Hepatocyte (in vitro differentiated cells): Measurements from ENCODE around the gene AP2M1.

ENCODE experiments used
- CTCF ChIP-seq: fragments of 200-600 bp; sonication (generic); IDR thresholded peaks from 2 replicates; pipeline ENCODE4 v1.5.1; 2016; ENCODE audit warnings: antibody characterized with exemption, mild to moderate bottlenecking; ENCODE audit not compliant: poor library complexity
- EZH2 ChIP-seq: fragments of 200-600 bp; sonication (generic); IDR thresholded peaks from 2 replicates; pipeline ENCODE4 v1.6.1; 2016; ENCODE audit warnings: antibody characterized with exemption, mild to moderate bottlenecking, borderline replicate concordance

GRCh38 chr3:184181596-184181995 is 6.9 kb downstream of the AP2M1 start:
- no peak for TF ChIP-seq EZH2
- TF ChIP-seq CTCF: no peak
